Subcutaneous abdominal adipose tissue (tissue), 5 donors: ENCODE data around the gene ATP6V0D1.

Source experiments
- H3K27ac ChIP-seq: one replicate; pipeline ENCODE4 v1.7.0; 2013; ENCODE audit warnings: low read depth, mild to moderate bottlenecking, inconsistent platforms, low read length, moderate library complexity
- H3K27me3 ChIP-seq, 5 donors: one replicate each; pipeline ENCODE4 v1.7.0; 2013; ENCODE audit warnings: low read length in 5 of 5, inconsistent platforms in 1 of 5; ENCODE audit not compliant: control insufficient read depth in 5 of 5, insufficient read depth in 4 of 5
- H3K36me3 ChIP-seq, 5 donors: one replicate each; pipeline ENCODE4 v1.7.0; 2013; ENCODE audit warnings: low read length in 5 of 5; ENCODE audit not compliant: control insufficient read depth in 5 of 5, insufficient read depth in 5 of 5
- H3K4me1 ChIP-seq, 5 donors: one replicate each; pipeline ENCODE4 v1.7.0; 2013; ENCODE audit warnings: low read length in 5 of 5, mild to moderate bottlenecking in 3 of 5, moderate library complexity in 1 of 5; ENCODE audit not compliant: control insufficient read depth in 5 of 5, insufficient read depth in 5 of 5
- H3K4me3 ChIP-seq, 5 donors: one replicate each; pipeline ENCODE4 v1.7.0; 2013; ENCODE audit warnings: low read length in 5 of 5, low read depth in 1 of 5
- H3K9ac ChIP-seq, 5 donors: one replicate each; pipeline ENCODE4 v1.7.0; 2013; ENCODE audit warnings: low read length in 5 of 5, mild to moderate bottlenecking in 4 of 5, moderate library complexity in 3 of 5
- H3K9me3 ChIP-seq, 5 donors: one replicate each; pipeline ENCODE4 v1.7.0; 2013; ENCODE audit warnings: low read length in 5 of 5; ENCODE audit not compliant: control insufficient read depth in 5 of 5
- donor health status: healthy.
- donor health status: healthy.
- donor health status: healthy.
- donor health status: healthy.
- donor health status: healthy.

ATP6V0D1 gene

GRCh38 chr16:67463691-67464090 is 17.3 kb downstream of the ATP6V0D1 start:
- H3K27me3 ChIP-seq: no peaks in the 10 kb centered on the region
- H3K4me3 ChIP-seq: no peak overlapping the region
- no peak overlapping the region for H3K27ac ChIP-seq
- peaks cover 24 to 70% (median 56%) of the 10 kb centered on the region in 5 donors for H3K4me1 ChIP-seq
- peaks cover 0 to 12% (median 3%) of the 10 kb centered on the region in 5 donors for H3K36me3 ChIP-seq
- peak overlapping the region in 1 of 5 donors; percentile 10 for H3K9ac ChIP-seq
- no peaks in the 10 kb centered on the region for H3K9me3 ChIP-seq

GRCh38 chr16:67463059-67463458 is 17.9 kb downstream of the ATP6V0D1 start:
- Histone ChIP-seq H3K9ac (no peak overlapping the region), H3K4me3 (no peak overlapping the region), H3K27me3 (no peaks in the 10 kb centered on the region), H3K4me1 (peaks cover 30 to 72% (median 63%) of the 10 kb centered on the region in 5 donors), H3K27ac (no peak overlapping the region), H3K36me3 (peaks cover 0 to 12% (median 3%) of the 10 kb centered on the region in 5 donors), H3K9me3 (no peaks in the 10 kb centered on the region)

DNA sequence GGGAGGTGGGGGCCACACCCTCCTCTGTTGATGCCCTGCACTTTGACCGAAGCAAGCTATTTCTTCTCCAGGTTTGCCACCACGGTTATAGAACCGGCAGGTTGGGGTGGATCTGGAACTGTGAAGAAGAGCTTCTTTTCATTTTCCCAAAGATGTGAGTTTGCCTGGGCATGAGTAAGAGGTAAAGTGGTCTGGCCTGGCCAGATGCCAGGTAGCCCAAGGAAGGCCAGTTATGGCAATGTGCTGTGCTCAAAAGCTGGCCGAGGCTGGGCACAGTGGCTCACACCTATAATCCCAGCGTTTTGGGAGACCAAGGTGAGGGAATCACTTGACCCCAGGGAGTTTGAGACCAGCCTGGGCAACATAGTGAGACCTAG is 18.7 kb downstream of the ATP6V0D1 start:
- no peak overlapping the region for H3K4me3 ChIP-seq
- peaks cover 37 to 80% (median 71%) of the 10 kb centered on the region in 5 donors for H3K4me1 ChIP-seq
- no peak overlapping the region for H3K9ac ChIP-seq
- no peak overlapping the region for H3K27ac ChIP-seq
- no peaks in the 10 kb centered on the region for H3K27me3 ChIP-seq
- peaks cover 0 to 12% (median 3%) of the 10 kb centered on the region in 5 donors for H3K36me3 ChIP-seq
- H3K9me3 ChIP-seq: no peaks in the 10 kb centered on the region

GRCh38 chr16:67461600-67462278 is 19.2 kb downstream of the ATP6V0D1 start:
- H3K27ac ChIP-seq: no peak overlapping the region
- no peak overlapping the region for H3K4me3 ChIP-seq

DNA sequence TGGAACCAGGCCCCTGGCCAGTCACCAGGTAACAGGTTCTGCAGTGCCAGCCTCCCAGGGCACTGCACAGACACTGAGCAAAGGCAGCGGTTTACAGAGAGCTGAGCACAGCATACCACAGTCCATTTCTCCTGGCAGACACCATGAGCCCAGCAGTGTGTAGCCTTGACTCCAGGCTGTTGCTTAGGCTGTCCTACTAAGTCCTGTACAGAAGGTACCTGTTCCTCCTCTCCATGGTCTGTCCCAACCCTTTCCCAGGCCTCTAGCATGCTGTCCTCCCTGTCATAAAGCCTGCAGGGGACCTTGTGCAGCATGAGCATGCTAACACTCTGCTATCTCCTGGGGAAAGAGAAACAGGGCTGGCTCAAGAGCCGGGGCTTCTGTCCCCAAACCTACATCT is 20.0 kb downstream of the ATP6V0D1 start:
- no peaks in the 10 kb centered on the region for H3K9me3 ChIP-seq
- H3K36me3 ChIP-seq: peaks cover 0 to 12% (median 3%) of the 10 kb centered on the region in 5 donors
- H3K4me3 ChIP-seq: no peak overlapping the region
- no peak overlapping the region for H3K27ac ChIP-seq
- H3K4me1 ChIP-seq: peaks cover 42 to 93% (median 82%) of the 10 kb centered on the region in 5 donors
- H3K27me3 ChIP-seq: no peaks in the 10 kb centered on the region
- no peak overlapping the region for H3K9ac ChIP-seq

More at GRCh38 chr16:67461600-67462278, 19.2 kb downstream of the ATP6V0D1 start:
- Histone ChIP-seq H3K9ac (no peak overlapping the region), H3K36me3 (peaks cover 0 to 12% (median 3%) of the 10 kb centered on the region in 5 donors), H3K4me1 (peaks cover 41 to 86% (median 76%) of the 10 kb centered on the region in 5 donors), H3K27me3 (no peaks in the 10 kb centered on the region), H3K9me3 (no peaks in the 10 kb centered on the region)

GRCh38 chr16:67460168-67460567 is 20.8 kb downstream of the ATP6V0D1 start:
- Histone ChIP-seq H3K4me3 (no peak overlapping the region), H3K9me3 (no peaks in the 10 kb centered on the region), H3K36me3 (peaks cover 0 to 12% (median 3%) of the 10 kb centered on the region in 5 donors), H3K27me3 (no peaks in the 10 kb centered on the region), H3K4me1 (peaks cover 37 to 85% (median 75%) of the 10 kb centered on the region in 5 donors), H3K27ac (no peak overlapping the region), H3K9ac (peak overlapping the region in 1 of 5 donors; percentile 60)

GRCh38 chr16:67459861-67460150 is 21.2 kb downstream of the ATP6V0D1 start:
- Histone ChIP-seq H3K4me1 (peaks cover 37 to 82% (median 72%) of the 10 kb centered on the region in 5 donors), H3K27me3 (no peaks in the 10 kb centered on the region), H3K27ac (no peak overlapping the region), H3K4me3 (no peak overlapping the region), H3K36me3 (peaks cover 0 to 12% (median 3%) of the 10 kb centered on the region in 5 donors), H3K9ac (peak overlapping the region in 3 of 5 donors; percentile 32 to 60 (median 39)), H3K9me3 (no peaks in the 10 kb centered on the region)

DNA sequence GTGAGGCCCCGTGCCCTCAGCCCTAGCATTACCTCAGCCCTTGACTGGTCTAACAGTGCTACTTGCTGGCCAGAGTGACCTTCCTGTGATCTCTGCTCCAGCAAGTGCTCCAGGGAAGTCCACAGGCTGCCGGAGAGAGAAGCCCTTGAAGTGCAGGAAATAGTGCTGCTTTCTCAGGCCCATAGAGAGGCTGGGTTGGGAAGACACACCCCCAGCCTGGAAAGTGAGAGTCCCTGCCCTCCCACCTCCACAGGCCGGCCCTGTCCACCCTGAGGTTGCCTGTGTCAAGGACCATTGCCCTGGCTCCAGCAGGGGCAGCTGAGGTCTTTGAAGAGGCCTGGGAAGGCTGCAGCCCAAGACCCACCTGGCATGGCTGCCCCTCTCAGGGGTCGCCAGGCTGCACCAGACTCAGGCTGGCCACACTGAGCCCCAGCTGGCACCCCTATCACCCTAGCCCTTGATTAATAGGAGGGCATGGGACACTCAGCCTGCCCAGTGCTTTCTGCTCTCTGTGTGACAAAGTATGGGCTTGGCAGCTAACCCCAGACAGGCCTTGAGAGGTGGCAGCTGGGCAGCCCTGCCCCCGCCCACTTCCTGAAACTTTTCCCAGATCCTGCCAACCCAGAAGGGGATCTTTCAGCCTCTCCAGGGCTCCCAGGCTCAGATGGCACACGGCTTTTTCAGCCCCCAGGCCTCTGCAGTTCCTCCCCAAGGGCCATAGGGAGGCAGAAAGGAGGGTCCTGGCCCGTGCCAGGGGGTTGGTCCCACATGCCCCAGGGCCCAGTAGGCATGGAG is 21.7 kb downstream of the ATP6V0D1 start:
- H3K9ac ChIP-seq: peak overlapping the region in 3 of 5 donors; percentile 11 to 60 (median 32)
- H3K4me3 ChIP-seq: no peak overlapping the region
- H3K27me3 ChIP-seq: no peaks in the 10 kb centered on the region
- H3K27ac ChIP-seq: no peak overlapping the region
- peaks cover 0 to 12% (median 3%) of the 10 kb centered on the region in 5 donors for H3K36me3 ChIP-seq
- no peaks in the 10 kb centered on the region for H3K9me3 ChIP-seq
- peaks cover 37 to 76% (median 66%) of the 10 kb centered on the region in 5 donors for H3K4me1 ChIP-seq

DNA sequence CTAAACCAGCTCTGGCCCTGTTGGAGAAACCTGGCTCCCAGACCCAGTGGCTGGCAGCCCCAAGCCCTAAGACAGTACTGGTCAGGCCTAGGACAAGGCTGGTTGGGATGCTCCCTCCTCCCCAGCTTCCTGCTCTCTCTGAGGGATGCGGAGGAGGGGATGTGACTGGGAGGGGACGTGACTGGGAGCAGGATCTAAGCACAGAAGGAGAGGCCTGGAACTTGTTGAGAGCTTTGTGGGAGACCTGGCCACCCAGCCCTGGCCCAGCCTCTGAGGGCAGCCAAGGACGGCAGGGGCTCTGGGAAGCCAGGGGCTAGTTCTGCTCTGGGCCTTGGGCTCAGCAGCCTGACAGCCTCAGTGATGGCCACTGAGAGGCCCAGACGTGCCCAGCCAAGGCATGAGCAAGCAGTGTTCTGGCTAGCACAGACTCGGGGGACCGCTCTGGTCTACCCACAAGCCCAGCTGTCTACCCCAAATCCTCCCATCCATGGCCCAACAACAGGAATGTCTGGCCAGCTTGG is 22.8 kb downstream of the ATP6V0D1 start:
- H3K9ac ChIP-seq: no peak overlapping the region
- H3K9me3 ChIP-seq: no peaks in the 10 kb centered on the region
- H3K27ac ChIP-seq: peak overlapping the region; percentile 23
- peaks cover 37 to 70% (median 65%) of the 10 kb centered on the region in 5 donors for H3K4me1 ChIP-seq
- peaks cover 0 to 16% (median 7%) of the 10 kb centered on the region in 5 donors for H3K36me3 ChIP-seq
- H3K4me3 ChIP-seq: no peak overlapping the region
- no peaks in the 10 kb centered on the region for H3K27me3 ChIP-seq

GRCh38 chr16:67457611-67458010 is 23.3 kb downstream of the ATP6V0D1 start:
- peaks cover 37 to 66% (median 65%) of the 10 kb centered on the region in 5 donors for H3K4me1 ChIP-seq
- no peak overlapping the region for H3K4me3 ChIP-seq

More at GRCh38 chr16:67457611-67458010, 23.3 kb downstream of the ATP6V0D1 start:
- Histone ChIP-seq H3K36me3 (peaks cover 0 to 21% (median 13%) of the 10 kb centered on the region in 5 donors), H3K27me3 (no peaks in the 10 kb centered on the region), H3K27ac (peak overlapping the region; percentile 23), H3K9ac (peak overlapping the region in 1 of 5 donors; percentile 50), H3K9me3 (no peaks in the 10 kb centered on the region)
